Tongue (tissue), 1 donor: ENCODE data around the gene PF4V1. TPM values are rescaled to one million over a fixed set of nuclear protein-coding genes. Genes with fewer than 3 reads are reported as not detected.

Experiments used
- total RNA-seq: library from RNA; depleted of rRNA; stranded (reverse); fragments of >200 nt; gene quantifications from one replicate; pipeline ENCODE4 v1.2.3, GENCODE V29; 2014

Gene PF4V1
- total RNA-seq, 1 donor from 2014 or later, result not detected

Other genes with a start within 250 kb of the PF4V1 start
- gene RASSF6, start 232.9 kb upstream of the PF4V1 start, total RNA-seq, result 3.3 TPM
- gene CXCL8, start 112.7 kb upstream of the PF4V1 start, total RNA-seq, result 9.6 TPM
- 0.51 TPM for gene CXCL6, start 16.6 kb upstream of the PF4V1 start, total RNA-seq
- gene CXCL1, start 16.1 kb downstream of the PF4V1 start, total RNA-seq, result 2.1 TPM
- gene PF4, start 128.7 kb downstream of the PF4V1 start, total RNA-seq, result 0.72 TPM
- 2.9 TPM for gene PPBP, start 134.9 kb downstream of the PF4V1 start, total RNA-seq
- gene CXCL5, start 145.4 kb downstream of the PF4V1 start, total RNA-seq, result 0.72 TPM
- gene CXCL3, start 185.4 kb downstream of the PF4V1 start, total RNA-seq, result 1.4 TPM
- gene CXCL2, start 245.9 kb downstream of the PF4V1 start, total RNA-seq, result 5.2 TPM